GM12873 (cell line): ENCODE data around the gene ABCA7.

ENCODE experiments used
- TF ChIP-seq, protein P1 (sequence below): IDR thresholded peaks from 2 replicates; pipeline ENCODE4 v1.5.1; 2012; ENCODE audit warnings: low read depth, mild to moderate bottlenecking, moderate library complexity, low read length, control low read depth; ENCODE audit not compliant: insufficient read depth; ENCODE audit errors: missing control alignments

Gene ABCA7

GRCh38 chr19:1041835-1042685 lies 2.2 kb downstream of the ABCA7 start:
- TF ChIP-seq, protein P1, sequence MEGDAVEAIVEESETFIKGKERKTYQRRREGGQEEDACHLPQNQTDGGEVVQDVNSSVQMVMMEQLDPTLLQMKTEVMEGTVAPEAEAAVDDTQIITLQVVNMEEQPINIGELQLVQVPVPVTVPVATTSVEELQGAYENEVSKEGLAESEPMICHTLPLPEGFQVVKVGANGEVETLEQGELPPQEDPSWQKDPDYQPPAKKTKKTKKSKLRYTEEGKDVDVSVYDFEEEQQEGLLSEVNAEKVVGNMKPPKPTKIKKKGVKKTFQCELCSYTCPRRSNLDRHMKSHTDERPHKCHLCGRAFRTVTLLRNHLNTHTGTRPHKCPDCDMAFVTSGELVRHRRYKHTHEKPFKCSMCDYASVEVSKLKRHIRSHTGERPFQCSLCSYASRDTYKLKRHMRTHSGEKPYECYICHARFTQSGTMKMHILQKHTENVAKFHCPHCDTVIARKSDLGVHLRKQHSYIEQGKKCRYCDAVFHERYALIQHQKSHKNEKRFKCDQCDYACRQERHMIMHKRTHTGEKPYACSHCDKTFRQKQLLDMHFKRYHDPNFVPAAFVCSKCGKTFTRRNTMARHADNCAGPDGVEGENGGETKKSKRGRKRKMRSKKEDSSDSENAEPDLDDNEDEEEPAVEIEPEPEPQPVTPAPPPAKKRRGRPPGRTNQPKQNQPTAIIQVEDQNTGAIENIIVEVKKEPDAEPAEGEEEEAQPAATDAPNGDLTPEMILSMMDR: no peak

- TF ChIP-seq, protein P1: no peak
These were observed 3.0 kb downstream of the ABCA7 start for GRCh38 chr19:1042689-1043511.

DNA sequence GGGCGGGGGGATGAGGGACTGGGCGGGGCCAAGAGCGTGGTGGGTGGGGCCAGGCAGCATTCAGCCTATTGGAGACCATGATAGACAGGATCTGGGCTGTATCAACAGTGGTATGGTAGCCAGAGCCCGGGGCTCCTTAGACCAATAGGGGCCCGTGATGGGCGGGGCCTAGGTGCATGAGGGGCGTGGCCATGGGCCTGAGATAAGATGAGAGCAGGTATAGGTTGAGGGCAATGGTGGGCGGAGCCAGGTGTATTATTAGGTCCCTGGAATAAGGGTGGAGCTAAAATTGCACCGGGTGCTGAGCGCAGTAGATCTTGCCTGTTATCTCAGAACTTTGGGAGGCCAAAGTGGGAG lies 5.3 kb downstream of the ABCA7 start:
- TF ChIP-seq, protein P1: no peak

GRCh38 chr19:1046117-1046626 lies 6.3 kb downstream of the ABCA7 start:
- TF ChIP-seq, protein P1: no peak

- TF ChIP-seq, protein P1: no peak
These were observed 7.2 kb downstream of the ABCA7 start for GRCh38 chr19:1046836-1047695.

DNA sequence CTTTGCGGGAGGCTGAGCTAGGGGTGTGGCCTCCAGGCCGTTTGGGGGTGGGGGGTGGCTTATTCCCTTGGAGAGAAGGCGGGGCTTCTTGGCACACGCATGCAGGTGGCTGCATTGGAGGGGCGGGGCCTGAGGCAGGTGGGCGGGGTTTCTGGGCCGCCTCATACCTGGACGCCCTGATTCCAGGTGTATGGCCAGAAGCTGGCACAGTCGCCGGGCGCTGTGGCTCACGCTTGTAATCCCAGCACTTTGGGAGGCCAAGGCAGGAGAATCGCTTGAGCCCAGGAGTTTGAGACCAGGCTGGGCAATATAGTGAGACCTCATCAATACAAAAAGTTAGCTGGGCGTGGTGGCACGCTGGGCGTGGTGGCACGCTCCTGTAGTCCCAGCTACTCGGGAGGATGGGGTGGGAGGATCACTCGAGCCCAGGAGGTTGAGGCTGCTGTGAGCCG lies 7.8 kb downstream of the ABCA7 start:
- TF ChIP-seq, protein P1: no peak
